GM23338 (cell line): ENCODE results near the gene CD47. TPM values are rescaled to one million over a fixed set of nuclear protein-coding genes. Genes with fewer than 3 reads are reported as not detected.

ENCODE experiments used
- ATAC-seq: fragments of 200-7000 bp; cut with Tn5 transposase; 3 replicates; pipeline ENCODE4 v1.9.1; 2020
- DNase-seq: peaks from one replicate; pipeline ENCODE4 v3.0.0-alpha.2; 2015; ENCODE audit warnings: low spot score
- H2AFZ ChIP-seq: fragments of 200-600 bp; sonication (generic); 2 replicates; pipeline ENCODE4 v1.8.0; 2016; ENCODE audit warnings: antibody characterized with exemption, mild to moderate bottlenecking, moderate library complexity
- H3F3A ChIP-seq: fragments of 200-600 bp; sonication (generic); replicated peaks from 2 replicates; pipeline ENCODE4 v1.8.0; 2017; ENCODE audit warnings: antibody characterized with exemption, mixed run types, low read depth
- H3K27ac ChIP-seq: fragments of 200-600 bp; sonication (generic); 2 replicates; pipeline ENCODE4 v1.6.1; 2016; ENCODE audit warnings: low read depth
- H3K27me3 ChIP-seq: fragments of 200-600 bp; sonication (generic); 2 replicates; pipeline ENCODE4 v1.8.0; 2016; ENCODE audit warnings: mild to moderate bottlenecking, mixed run types, moderate library complexity; ENCODE audit not compliant: insufficient read depth
- H3K36me3 ChIP-seq: fragments of 200-600 bp; sonication (generic); 2 replicates; pipeline ENCODE4 v1.8.0; 2016; ENCODE audit warnings: mild to moderate bottlenecking; ENCODE audit not compliant: insufficient read depth
- H3K4me1 ChIP-seq: fragments of 200-600 bp; sonication (generic); 2 replicates; pipeline ENCODE4 v1.8.0; 2016; ENCODE audit warnings: mild to moderate bottlenecking, moderate library complexity; ENCODE audit not compliant: insufficient read depth
- H3K4me2 ChIP-seq: fragments of 200-600 bp; sonication (generic); 2 replicates; pipeline ENCODE4 v1.7.1; 2017; ENCODE audit warnings: mixed run types
- H3K4me3 ChIP-seq: fragments of 200-600 bp; sonication (generic); 2 replicates; pipeline ENCODE4 v1.6.1; 2016; ENCODE audit warnings: mixed run types
- H3K79me2 ChIP-seq: fragments of 200-600 bp; sonication (generic); replicated peaks from 2 replicates; pipeline ENCODE4 v1.8.0; 2017; ENCODE audit warnings: mild to moderate bottlenecking; ENCODE audit not compliant: insufficient read depth
- H3K9me2 ChIP-seq: fragments of 200-600 bp; sonication (generic); 2 replicates; pipeline ENCODE4 v1.8.0; 2017; ENCODE audit not compliant: insufficient read depth
- H4K20me1 ChIP-seq: fragments of 200-600 bp; sonication (generic); replicated peaks from 2 replicates; pipeline ENCODE4 v1.8.0; 2017; ENCODE audit warnings: mild to moderate bottlenecking; ENCODE audit not compliant: insufficient read depth
- H3K27ac Mint-ChIP-seq: 2 replicates; pipeline ENCODE4 v1.8.0; 2020; ENCODE audit warnings: inconsistent platforms, mild to moderate bottlenecking, moderate library complexity, mixed read lengths
- H3K27me3 Mint-ChIP-seq: 3 replicates; pipeline ENCODE4 v1.8.0; 2022; ENCODE audit warnings: low read depth, mild to moderate bottlenecking, moderate library complexity, mixed read lengths, inconsistent platforms; ENCODE audit not compliant: insufficient read depth, poor library complexity
- H3K36me3 Mint-ChIP-seq: 3 replicates; pipeline ENCODE4 v1.8.0; 2021; ENCODE audit warnings: low read depth, mild to moderate bottlenecking, inconsistent platforms, moderate library complexity, mixed read lengths
- H3K4me1 Mint-ChIP-seq: 3 replicates; pipeline ENCODE4 v1.8.0; 2020; ENCODE audit warnings: mild to moderate bottlenecking, inconsistent platforms, mixed read lengths
- H3K4me3 Mint-ChIP-seq: 3 replicates; pipeline ENCODE4 v1.8.0; 2021; ENCODE audit warnings: moderate library complexity, mild to moderate bottlenecking, inconsistent platforms, mixed read lengths
- H3K9me3 Mint-ChIP-seq: 3 replicates; pipeline ENCODE4 v1.8.0; 2020; ENCODE audit warnings: moderate library complexity, mild to moderate bottlenecking, inconsistent platforms, mixed read lengths
- CREB1 ChIP-seq: fragments of 250-450 bp; sonication (Bioruptor Pico); IDR thresholded peaks from 2 replicates; pipeline ENCODE4 v1.5.0; 2020; ENCODE audit warnings: low read depth, mild to moderate bottlenecking, moderate library complexity
- CTCF ChIP-seq, 2 experiments: fragments of 200-600 bp in 1 of 2; sonication (generic) in 1 of 2; conservative IDR thresholded peaks; 2 replicates each; pipeline versions ENCODE4 v1.5.1 to v1.6.1; 2016 to 2017; ENCODE audit warnings: antibody characterized with exemption in 2 of 2, low read depth in 2 of 2, mild to moderate bottlenecking in 2 of 2, moderate library complexity in 1 of 2
- ETS1 ChIP-seq: IDR thresholded peaks from 2 replicates; pipeline ENCODE4 v1.6.1; 2016; ENCODE audit warnings: antibody characterized with exemption
- JUNB ChIP-seq: IDR thresholded peaks from one replicate; pipeline ENCODE4 v1.6.1; 2016; ENCODE audit warnings: antibody characterized with exemption; ENCODE audit not compliant: unreplicated experiment
- POLR2AphosphoS5 ChIP-seq: IDR thresholded peaks from 2 replicates; pipeline ENCODE4 v1.6.1; 2016; ENCODE audit warnings: antibody characterized with exemption, low read depth
- REST ChIP-seq: IDR thresholded peaks from one replicate; pipeline ENCODE4 v1.6.1; 2018; ENCODE audit warnings: antibody characterized with exemption; ENCODE audit not compliant: unreplicated experiment
- STAT1 ChIP-seq: IDR thresholded peaks from one replicate; pipeline ENCODE4 v1.6.1; 2016; ENCODE audit warnings: antibody characterized with exemption; ENCODE audit not compliant: unreplicated experiment
- ZNF331 ChIP-seq: fragments of 250-450 bp; sonication (Bioruptor Pico); IDR thresholded peaks from 2 replicates; pipeline ENCODE4 v1.5.0; 2020; ENCODE audit warnings: low read depth, mild to moderate bottlenecking, moderate library complexity
- polyA plus RNA-seq: library from polyadenylated mRNA; unstranded; fragments of >200 nt; fragmentation: Nextera tagmentation; extraction: Ambion mirVana; gene quantifications from 2 replicates; pipeline ENCODE4 v1.2.1, GENCODE V29; 2016
- total RNA-seq: library from RNA; depleted of rRNA; stranded (reverse); fragments of >200 nt; shearing (Covaris generic); gene quantifications from 2 replicates; pipeline ENCODE4 v1.2.3, GENCODE V29; 2014
- TF ChIP-seq, protein P1 (sequence below): fragments of 250-450 bp; sonication (Bioruptor Pico); IDR thresholded peaks from 2 replicates; pipeline ENCODE4 v1.5.0; 2020; ENCODE audit warnings: mild to moderate bottlenecking, moderate library complexity

CD47 gene
- total and polyA plus RNA-seq, 2 experiments from 2014 or later, result 22.1 to 26.9 TPM

DNA sequence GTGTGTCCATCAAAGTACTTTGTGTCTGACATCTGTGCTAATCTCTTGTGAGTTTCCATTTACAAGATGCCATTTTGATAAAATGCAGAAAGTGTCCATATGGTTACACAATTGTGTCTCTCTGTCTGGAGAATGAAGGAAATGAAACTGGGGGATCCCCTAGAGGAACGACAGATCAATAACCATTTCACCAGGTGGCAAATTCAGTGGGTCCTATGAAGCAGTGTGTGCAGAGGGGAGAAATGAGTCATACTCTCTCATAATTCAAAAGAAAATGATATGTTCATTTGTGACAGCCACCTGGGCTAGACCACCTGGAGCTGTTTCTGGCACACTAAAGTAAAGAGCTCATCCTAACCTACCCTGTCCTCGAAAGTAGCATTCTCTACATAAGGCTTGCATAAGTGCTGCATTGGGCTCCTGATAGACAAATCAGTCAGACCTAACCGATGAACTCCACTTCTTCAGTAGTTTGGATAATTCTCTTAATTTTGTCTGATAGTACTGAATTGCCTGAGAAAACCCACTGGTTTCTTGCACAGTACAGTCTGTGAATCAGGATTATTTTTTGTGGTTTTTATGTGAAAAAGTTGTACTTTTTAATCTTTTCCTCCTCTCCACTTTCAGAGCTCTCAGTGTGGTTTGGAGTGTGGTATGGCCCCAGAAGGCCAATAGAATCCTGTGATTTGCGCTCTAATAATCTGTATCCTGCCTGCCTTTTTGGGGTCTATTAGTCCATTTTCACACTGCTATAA lies 10.3 kb upstream of the CD47 start (continued):
- TF ChIP-seq REST (no peak), POLR2AphosphoS5 (no peak), ZNF331 (CRISPR knock-in tag) (no peak)

GRCh38 chr3:108099679-108100428 lies 9.0 kb upstream of the CD47 start:
- no peaks in the 10 kb centered on the region for H3F3A ChIP-seq
- peaks cover 4% of the 10 kb centered on the region for H3K27me3 Mint-ChIP-seq
- H3K27ac Mint-ChIP-seq, result no peak overlapping the region
- H4K20me1 ChIP-seq, result no peaks in the 10 kb centered on the region
- H3K4me1 Mint-ChIP-seq, result peaks cover 12% of the 10 kb centered on the region
- no peaks in the 10 kb centered on the region for H3K27me3 ChIP-seq
- no peaks in the 10 kb centered on the region for H3K79me2 ChIP-seq
- H3K36me3 Mint-ChIP-seq, result no peaks in the 10 kb centered on the region
- H3K36me3 ChIP-seq, result no peaks in the 10 kb centered on the region
- H3K9me3 Mint-ChIP-seq, result no peaks in the 10 kb centered on the region
- no peak overlapping the region for H3K4me3 Mint-ChIP-seq
- no peaks in the 10 kb centered on the region for H3K9me2 ChIP-seq
- no peak overlapping the region for H3K27ac ChIP-seq
- no peak for ATAC-seq
- DNase-seq, result no peak
- H3K4me3 ChIP-seq, result no peak overlapping the region
- no peak overlapping the region for H2AFZ ChIP-seq
- H3K4me2 ChIP-seq, result no peak overlapping the region
- no peaks in the 10 kb centered on the region for H3K4me1 ChIP-seq
- no peak for TF ChIP-seq CTCF (conservative IDR thresholded peaks at IDR 0.05; ENCODE audit: low read depth in 2 of 2)
- TF ChIP-seq JUNB, result no peak
- no peak for TF ChIP-seq CREB1
- no peak for TF ChIP-seq ETS1
- TF ChIP-seq STAT1, result no peak
- TF ChIP-seq, protein P1, sequence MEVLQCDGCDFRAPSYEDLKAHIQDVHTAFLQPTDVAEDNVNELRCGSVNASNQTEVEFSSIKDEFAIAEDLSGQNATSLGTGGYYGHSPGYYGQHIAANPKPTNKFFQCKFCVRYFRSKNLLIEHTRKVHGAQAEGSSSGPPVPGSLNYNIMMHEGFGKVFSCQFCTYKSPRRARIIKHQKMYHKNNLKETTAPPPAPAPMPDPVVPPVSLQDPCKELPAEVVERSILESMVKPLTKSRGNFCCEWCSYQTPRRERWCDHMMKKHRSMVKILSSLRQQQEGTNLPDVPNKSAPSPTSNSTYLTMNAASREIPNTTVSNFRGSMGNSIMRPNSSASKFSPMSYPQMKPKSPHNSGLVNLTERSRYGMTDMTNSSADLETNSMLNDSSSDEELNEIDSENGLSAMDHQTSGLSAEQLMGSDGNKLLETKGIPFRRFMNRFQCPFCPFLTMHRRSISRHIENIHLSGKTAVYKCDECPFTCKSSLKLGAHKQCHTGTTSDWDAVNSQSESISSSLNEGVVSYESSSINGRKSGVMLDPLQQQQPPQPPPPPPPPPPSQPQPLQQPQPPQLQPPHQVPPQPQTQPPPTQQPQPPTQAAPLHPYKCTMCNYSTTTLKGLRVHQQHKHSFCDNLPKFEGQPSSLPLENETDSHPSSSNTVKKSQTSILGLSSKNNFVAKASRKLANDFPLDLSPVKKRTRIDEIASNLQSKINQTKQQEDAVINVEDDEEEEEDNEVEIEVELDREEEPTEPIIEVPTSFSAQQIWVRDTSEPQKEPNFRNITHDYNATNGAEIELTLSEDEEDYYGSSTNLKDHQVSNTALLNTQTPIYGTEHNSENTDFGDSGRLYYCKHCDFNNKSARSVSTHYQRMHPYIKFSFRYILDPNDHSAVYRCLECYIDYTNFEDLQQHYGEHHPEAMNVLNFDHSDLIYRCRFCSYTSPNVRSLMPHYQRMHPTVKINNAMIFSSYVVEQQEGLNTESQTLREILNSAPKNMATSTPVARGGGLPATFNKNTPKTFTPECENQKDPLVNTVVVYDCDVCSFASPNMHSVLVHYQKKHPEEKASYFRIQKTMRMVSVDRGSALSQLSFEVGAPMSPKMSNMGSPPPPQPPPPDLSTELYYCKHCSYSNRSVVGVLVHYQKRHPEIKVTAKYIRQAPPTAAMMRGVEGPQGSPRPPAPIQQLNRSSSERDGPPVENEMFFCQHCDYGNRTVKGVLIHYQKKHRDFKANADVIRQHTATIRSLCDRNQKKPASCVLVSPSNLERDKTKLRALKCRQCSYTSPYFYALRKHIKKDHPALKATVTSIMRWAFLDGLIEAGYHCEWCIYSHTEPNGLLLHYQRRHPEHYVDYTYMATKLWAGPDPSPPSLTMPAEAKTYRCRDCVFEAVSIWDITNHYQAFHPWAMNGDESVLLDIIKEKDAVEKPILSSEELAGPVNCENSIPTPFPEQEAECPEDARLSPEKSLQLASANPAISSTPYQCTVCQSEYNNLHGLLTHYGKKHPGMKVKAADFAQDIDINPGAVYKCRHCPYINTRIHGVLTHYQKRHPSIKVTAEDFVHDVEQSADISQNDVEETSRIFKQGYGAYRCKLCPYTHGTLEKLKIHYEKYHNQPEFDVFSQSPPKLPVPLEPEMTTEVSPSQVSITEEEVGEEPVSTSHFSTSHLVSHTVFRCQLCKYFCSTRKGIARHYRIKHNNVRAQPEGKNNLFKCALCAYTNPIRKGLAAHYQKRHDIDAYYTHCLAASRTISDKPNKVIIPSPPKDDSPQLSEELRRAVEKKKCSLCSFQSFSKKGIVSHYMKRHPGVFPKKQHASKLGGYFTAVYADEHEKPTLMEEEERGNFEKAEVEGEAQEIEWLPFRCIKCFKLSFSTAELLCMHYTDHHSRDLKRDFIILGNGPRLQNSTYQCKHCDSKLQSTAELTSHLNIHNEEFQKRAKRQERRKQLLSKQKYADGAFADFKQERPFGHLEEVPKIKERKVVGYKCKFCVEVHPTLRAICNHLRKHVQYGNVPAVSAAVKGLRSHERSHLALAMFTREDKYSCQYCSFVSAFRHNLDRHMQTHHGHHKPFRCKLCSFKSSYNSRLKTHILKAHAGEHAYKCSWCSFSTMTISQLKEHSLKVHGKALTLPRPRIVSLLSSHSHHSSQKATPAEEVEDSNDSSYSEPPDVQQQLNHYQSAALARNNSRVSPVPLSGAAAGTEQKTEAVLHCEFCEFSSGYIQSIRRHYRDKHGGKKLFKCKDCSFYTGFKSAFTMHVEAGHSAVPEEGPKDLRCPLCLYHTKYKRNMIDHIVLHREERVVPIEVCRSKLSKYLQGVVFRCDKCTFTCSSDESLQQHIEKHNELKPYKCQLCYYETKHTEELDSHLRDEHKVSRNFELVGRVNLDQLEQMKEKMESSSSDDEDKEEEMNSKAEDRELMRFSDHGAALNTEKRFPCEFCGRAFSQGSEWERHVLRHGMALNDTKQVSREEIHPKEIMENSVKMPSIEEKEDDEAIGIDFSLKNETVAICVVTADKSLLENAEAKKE (CRISPR knock-in tag), result no peak
